ENCODE results near the gene PRELP. TPM values are rescaled to one million over a fixed set of nuclear protein-coding genes. Genes with fewer than 3 reads are reported as not detected.

Gene PRELP
- total and polyA plus RNA-seq, 10 of the 15 experiments (the other 5 are each of a cell fraction or from before 2014, with no cell fraction given), result 0.03 to 0.05 TPM; not detected in 8

- 20% methylated on average over 4 of the region's 4 CpGs for WGBS (ENCODE audit: insufficient coverage, insufficient replicate concordance, low lambda C conversion rate, missing lambda C conversion rate)
- RAD21 ChIA-PET (ENCODE audit: unreplicated experiment), result no interaction called here
Observed at GRCh38 chr1:203524152-203524551, 48.5 kb downstream of the PRELP start.

More at GRCh38 chr1:203524152-203524551, 48.5 kb downstream of the PRELP start:
- BruUV-seq (replicated peaks), result no TSS peak
- Histone ChIP-seq H3K9ac (ENCODE audit: control insufficient read depth, insufficient read depth, low read length) (no peak overlapping the region), H2AFZ (ENCODE audit: control insufficient read depth, low read depth, low read length) (no peak overlapping the region), H3K4me1 (ENCODE audit: control insufficient read depth, insufficient read depth, low read length) (no peaks in the 10 kb centered on the region), H3K4me3 (no peak overlapping the region), H3K27me3 (replicated peaks in 1 of 2; ENCODE audit: control insufficient read depth in 2 of 2, insufficient read depth in 2 of 2, low read length in 1 of 2) (no peaks in the 10 kb centered on the region; a peak in 2 of 4 replicates), H3K79me2 (ENCODE audit: control insufficient read depth, insufficient read depth, low read length) (no peaks in the 10 kb centered on the region), H4K20me1 (ENCODE audit: control insufficient read depth, insufficient read depth) (no peaks in the 10 kb centered on the region), H3K36me3 (ENCODE audit: control insufficient read depth in 2 of 2, insufficient read depth in 2 of 2, low read length in 1 of 2) (no peaks in the 10 kb centered on the region), H3K9me3 (replicated peaks; ENCODE audit: control insufficient read depth, insufficient read depth, low read length) (no peaks in the 10 kb centered on the region), H3K27ac (ENCODE audit: control insufficient read depth, insufficient read depth) (no peak overlapping the region), H3K4me2 (ENCODE audit: control insufficient read depth, insufficient read depth) (no peak overlapping the region)
- FAIRE-seq, result no peak
- intact Hi-C loops (cut with micrococcal nuclease; ENCODE audit: unreplicated experiment) (no loop called here), in situ Hi-C loops (cut with MboI) (no loop called here)
- no peak for TF ChIP-seq CBX3 (IDR thresholded peaks at IDR 0.05; ENCODE audit: borderline replicate concordance, low read depth)
- TF ChIP-seq EP300 (IDR thresholded peaks at IDR 0.05; ENCODE audit: borderline replicate concordance in 1 of 2, control insufficient read depth in 1 of 2, low read depth in 2 of 2, low read length in 2 of 2), result no peak
- no peak for TF ChIP-seq BCLAF1 (IDR thresholded peaks at IDR 0.05)
- no peak for DNase-seq (ENCODE audit: low read depth, low spot score)
- SMC1A ChIA-PET (ENCODE audit: uncharacterized antibody, unreplicated experiment), result no interaction called here
- no peak for ATAC-seq
- POLR2A ChIA-PET, result no interaction called here
- CTCF ChIA-PET, result interaction anchor here (0.9 kb wide), 1 partner anchor 20 kb away, joined by 3 read pairs; no protein-coding TSS in a partner anchor

Measured in GM12878 (cell line).